OCI-LY7 (cell line): ENCODE results near the gene GNAZ. TPM values are rescaled to one million over a fixed set of nuclear protein-coding genes. Genes with fewer than 3 reads are reported as not detected.

Source experiments
- BruUV-seq: library from RNA; stranded (reverse); fragments of 400-500 nt; replicated peaks from 2 replicates; lab custom pipeline; 2021; lab: Mats Ljungman, UMichigan
- CTCF ChIA-PET: fragments of 300-600 bp; sonication (Branson Sonifier 250); formaldehyde crosslinking; loops from one replicate; lab custom pipeline; 2022; ENCODE audit warnings: antibody characterized with exemption; ENCODE audit not compliant: unreplicated experiment; lab: Charles Lee
- POLR2A ChIA-PET: fragments of 300-600 bp; sonication (Branson Sonifier 250); formaldehyde crosslinking; loops from one replicate; lab custom pipeline; 2022; ENCODE audit warnings: antibody characterized with exemption; lab: Charles Lee
- DNase-seq: peaks from one replicate; pipeline ENCODE4 v3.0.0-alpha.2; 2015; ENCODE audit warnings: low spot score
- H2AFZ ChIP-seq: fragments of 200-600 bp; sonication (generic), shearing (Covaris generic); 2 replicates; pipeline ENCODE4 v1.6.1; 2014; ENCODE audit warnings: mild to moderate bottlenecking, antibody characterized with exemption, low read length, moderate library complexity
- H3K27ac ChIP-seq: fragments of 200-600 bp; sonication (generic); 2 replicates; pipeline ENCODE4 v1.5.1; 2014; ENCODE audit warnings: mixed run types, low read depth, mild to moderate bottlenecking, moderate library complexity, low read length, inconsistent platforms; ENCODE audit not compliant: poor library complexity, severe bottlenecking
- H3K36me3 ChIP-seq: fragments of 200-600 bp; sonication (generic); 2 replicates; pipeline ENCODE4 v1.6.1; 2014; ENCODE audit warnings: mild to moderate bottlenecking, antibody characterized with exemption, low read length, moderate library complexity, mixed read lengths; ENCODE audit not compliant: insufficient read depth
- H3K4me1 ChIP-seq: fragments of 200-600 bp; sonication (generic); 2 replicates; pipeline ENCODE4 v1.5.1; 2014; ENCODE audit warnings: mild to moderate bottlenecking, low read length; ENCODE audit not compliant: insufficient read depth, poor library complexity, severe bottlenecking
- H3K4me2 ChIP-seq: fragments of 200-600 bp; sonication (generic); 2 replicates; pipeline ENCODE4 v1.6.1; 2014; ENCODE audit warnings: mild to moderate bottlenecking, low read length
- H3K4me3 ChIP-seq: fragments of 200-600 bp; sonication (generic); 2 replicates; pipeline ENCODE4 v1.5.1; 2014; ENCODE audit warnings: mild to moderate bottlenecking, low read depth, low read length; ENCODE audit not compliant: poor library complexity, severe bottlenecking
- H3K79me2 ChIP-seq: fragments of 200-600 bp; sonication (generic); 2 replicates; pipeline ENCODE4 v1.6.1; 2016; ENCODE audit warnings: low read depth, mild to moderate bottlenecking, low read length, moderate library complexity, mixed read lengths; ENCODE audit not compliant: insufficient read depth
- H3K9me2 ChIP-seq: fragments of 200-600 bp; sonication (generic); 2 replicates; pipeline ENCODE4 v1.6.1; 2016; ENCODE audit warnings: mild to moderate bottlenecking, low read length, mixed read lengths; ENCODE audit not compliant: insufficient read depth
- H3K9me3 ChIP-seq: fragments of 200-600 bp; sonication (generic); 2 replicates; pipeline ENCODE4 v1.6.1; 2014; ENCODE audit warnings: mild to moderate bottlenecking, mixed run types, low read length, mixed read lengths
- H4K20me1 ChIP-seq: fragments of 200-600 bp; sonication (generic); 2 replicates; pipeline ENCODE4 v1.6.1; 2014; ENCODE audit warnings: mild to moderate bottlenecking, antibody characterized with exemption, low read length, moderate library complexity, mixed read lengths; ENCODE audit not compliant: insufficient read depth
- EZH2phosphoT487 ChIP-seq: fragments of 200-600 bp; sonication (generic); IDR thresholded peaks from 2 replicates; pipeline ENCODE4 v1.6.1; 2018; ENCODE audit warnings: low read depth, borderline replicate concordance, mild to moderate bottlenecking, mixed run types, antibody characterized with exemption, low read length, moderate library complexity, mixed read lengths
- intact Hi-C: fragments of 100-400 bp; cut with micrococcal nuclease; formaldehyde crosslinking; loops from one replicate; pipeline ENCODE4 v1.10.0; 2022; ENCODE audit not compliant: unreplicated experiment
- total RNA-seq, 2 experiments: library from RNA; depleted of rRNA in 1 of 2; stranded (reverse); fragments of >200 nt in 1 of 2; shearing (Covaris generic) in 1 of 2; gene quantifications; 2 replicates each; pipeline ENCODE4 v1.2.3, GENCODE V29; 2014 to 2022
- TF ChIP-seq, protein P1 (sequence below): fragments of 200-600 bp; sonication (generic); conservative IDR thresholded peaks from 2 replicates; pipeline ENCODE4 v1.5.1; 2014; ENCODE audit warnings: mild to moderate bottlenecking, antibody characterized with exemption, low read length, moderate library complexity, mixed read lengths

Gene GNAZ
- total RNA-seq, 2 experiments from 2014 or later = 38.5 to 46.4 TPM

DNA sequence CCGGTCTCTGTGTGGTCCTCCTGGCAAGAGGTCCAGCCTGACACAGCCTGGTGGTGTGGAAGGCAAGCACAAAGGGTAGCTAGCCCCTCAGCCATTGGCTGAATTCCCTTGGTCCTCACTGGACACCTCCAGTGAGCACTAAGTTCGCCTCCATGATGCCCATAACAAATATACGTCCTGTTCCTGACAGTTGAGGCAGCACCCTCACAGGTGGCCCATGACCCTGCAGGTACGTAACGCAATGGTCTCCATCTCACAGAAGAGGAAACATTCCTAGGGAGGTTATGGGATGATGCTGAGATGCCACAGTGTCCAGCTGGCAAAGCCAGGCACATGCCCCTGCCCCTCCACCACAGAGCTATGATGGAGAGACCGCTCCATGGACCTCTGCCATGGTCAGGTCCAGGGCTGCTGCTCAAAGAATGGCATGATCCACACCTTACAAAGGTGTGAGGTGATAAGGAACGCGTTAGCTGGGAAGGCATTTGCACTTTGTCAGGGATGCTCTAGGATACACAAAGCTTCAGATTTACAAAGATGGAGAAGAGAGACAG is 1.4 kb upstream of the GNAZ start:
- Histone ChIP-seq H2AFZ (no peak overlapping the region), H3K9me3 (no peaks in the 10 kb centered on the region), H3K27ac (no peak overlapping the region), H3K9me2 (no peaks in the 10 kb centered on the region), H3K4me3 (no peak overlapping the region), H3K4me1 (peaks cover 76% of the 10 kb centered on the region), H3K4me2 (peak overlapping the region; percentile 78; the same call in 1 of the 2 replicates), H4K20me1 (no peaks in the 10 kb centered on the region), H3K36me3 (peaks cover 11% of the 10 kb centered on the region), H3K79me2 (peaks cover 21% of the 10 kb centered on the region)
- CTCF ChIA-PET = no interaction called here
- BruUV-seq = no TSS peak
- no peak for DNase-seq
- POLR2A ChIA-PET = interaction anchor here (0.8 kb wide), 1 partner anchor 33 kb away, joined by 5 read pairs; no protein-coding TSS in a partner anchor
- intact Hi-C loops = no loop called here
- TF ChIP-seq EZH2phosphoT487 = no peak

DNA sequence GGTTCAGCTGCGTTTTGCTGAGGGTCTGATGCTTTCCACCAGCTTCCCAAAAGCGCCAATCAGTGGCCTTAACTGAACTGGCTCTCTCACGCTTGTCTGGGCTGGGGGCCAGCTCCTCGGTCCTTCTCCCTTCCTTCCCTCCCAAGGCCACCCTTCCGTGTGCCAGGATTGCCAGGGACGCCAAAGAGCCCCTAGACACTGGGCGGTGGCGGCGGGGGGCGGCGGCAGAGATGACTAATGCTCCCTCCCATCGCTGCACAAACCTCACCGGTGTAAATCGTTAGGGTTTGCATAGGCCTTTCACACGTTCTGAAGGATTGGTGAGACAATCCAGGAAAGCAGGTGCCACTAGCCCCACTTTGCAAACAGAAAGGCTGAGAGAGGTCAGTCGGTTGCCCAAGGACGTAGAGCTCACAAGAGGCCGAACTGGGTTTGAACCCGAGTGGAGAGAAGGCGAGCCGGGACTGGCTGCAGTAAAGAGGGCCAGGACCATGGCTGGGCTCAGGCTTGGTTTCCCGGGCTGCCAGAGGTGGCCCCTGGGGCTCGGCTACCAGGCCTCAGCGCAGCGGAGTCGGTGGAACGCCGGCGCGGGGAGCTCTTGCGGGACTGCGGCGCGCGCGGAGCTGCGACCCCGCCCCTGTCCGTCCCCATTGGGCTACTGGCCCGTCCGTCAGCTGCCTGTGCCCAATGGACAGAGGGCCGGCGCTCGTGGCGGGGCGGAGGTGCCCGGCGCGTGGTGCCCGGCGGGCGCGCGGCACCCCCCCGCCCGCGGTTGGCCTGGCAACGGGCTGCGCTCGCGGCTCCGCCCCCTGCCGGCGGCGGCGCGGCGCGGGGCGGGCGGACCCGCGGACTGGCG is 589 bp upstream of the GNAZ start:
- Histone ChIP-seq H3K4me1 (peaks cover 81% of the 10 kb centered on the region), H2AFZ (peak overlapping the region; percentile 60; the same call in 1 of the 2 replicates), H3K9me2 (no peaks in the 10 kb centered on the region), H3K36me3 (peaks cover 16% of the 10 kb centered on the region), H3K4me2 (peak overlapping the region; percentile 78), H3K4me3 (peak overlapping the region; percentile 62), H3K9me3 (no peaks in the 10 kb centered on the region), H3K27ac (no peak overlapping the region), H4K20me1 (no peaks in the 10 kb centered on the region), H3K79me2 (peaks cover 21% of the 10 kb centered on the region)
- CTCF ChIA-PET = no interaction called here
- TF ChIP-seq, protein P1, sequence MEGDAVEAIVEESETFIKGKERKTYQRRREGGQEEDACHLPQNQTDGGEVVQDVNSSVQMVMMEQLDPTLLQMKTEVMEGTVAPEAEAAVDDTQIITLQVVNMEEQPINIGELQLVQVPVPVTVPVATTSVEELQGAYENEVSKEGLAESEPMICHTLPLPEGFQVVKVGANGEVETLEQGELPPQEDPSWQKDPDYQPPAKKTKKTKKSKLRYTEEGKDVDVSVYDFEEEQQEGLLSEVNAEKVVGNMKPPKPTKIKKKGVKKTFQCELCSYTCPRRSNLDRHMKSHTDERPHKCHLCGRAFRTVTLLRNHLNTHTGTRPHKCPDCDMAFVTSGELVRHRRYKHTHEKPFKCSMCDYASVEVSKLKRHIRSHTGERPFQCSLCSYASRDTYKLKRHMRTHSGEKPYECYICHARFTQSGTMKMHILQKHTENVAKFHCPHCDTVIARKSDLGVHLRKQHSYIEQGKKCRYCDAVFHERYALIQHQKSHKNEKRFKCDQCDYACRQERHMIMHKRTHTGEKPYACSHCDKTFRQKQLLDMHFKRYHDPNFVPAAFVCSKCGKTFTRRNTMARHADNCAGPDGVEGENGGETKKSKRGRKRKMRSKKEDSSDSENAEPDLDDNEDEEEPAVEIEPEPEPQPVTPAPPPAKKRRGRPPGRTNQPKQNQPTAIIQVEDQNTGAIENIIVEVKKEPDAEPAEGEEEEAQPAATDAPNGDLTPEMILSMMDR = no peak
- no peak for TF ChIP-seq EZH2phosphoT487
- POLR2A ChIA-PET = interaction anchor here (0.8 to 1.1 kb wide), 2 partner anchors 33 to 34 kb away, joined by 3 to 5 read pairs; no protein-coding TSS in a partner anchor
- no TSS peak for BruUV-seq
- intact Hi-C loops = loop anchor here (2.0 kb wide), 2 partner anchors 33 to 111 kb away; no protein-coding TSS in a partner anchor
- DNase-seq = peak; percentile 93

DNA sequence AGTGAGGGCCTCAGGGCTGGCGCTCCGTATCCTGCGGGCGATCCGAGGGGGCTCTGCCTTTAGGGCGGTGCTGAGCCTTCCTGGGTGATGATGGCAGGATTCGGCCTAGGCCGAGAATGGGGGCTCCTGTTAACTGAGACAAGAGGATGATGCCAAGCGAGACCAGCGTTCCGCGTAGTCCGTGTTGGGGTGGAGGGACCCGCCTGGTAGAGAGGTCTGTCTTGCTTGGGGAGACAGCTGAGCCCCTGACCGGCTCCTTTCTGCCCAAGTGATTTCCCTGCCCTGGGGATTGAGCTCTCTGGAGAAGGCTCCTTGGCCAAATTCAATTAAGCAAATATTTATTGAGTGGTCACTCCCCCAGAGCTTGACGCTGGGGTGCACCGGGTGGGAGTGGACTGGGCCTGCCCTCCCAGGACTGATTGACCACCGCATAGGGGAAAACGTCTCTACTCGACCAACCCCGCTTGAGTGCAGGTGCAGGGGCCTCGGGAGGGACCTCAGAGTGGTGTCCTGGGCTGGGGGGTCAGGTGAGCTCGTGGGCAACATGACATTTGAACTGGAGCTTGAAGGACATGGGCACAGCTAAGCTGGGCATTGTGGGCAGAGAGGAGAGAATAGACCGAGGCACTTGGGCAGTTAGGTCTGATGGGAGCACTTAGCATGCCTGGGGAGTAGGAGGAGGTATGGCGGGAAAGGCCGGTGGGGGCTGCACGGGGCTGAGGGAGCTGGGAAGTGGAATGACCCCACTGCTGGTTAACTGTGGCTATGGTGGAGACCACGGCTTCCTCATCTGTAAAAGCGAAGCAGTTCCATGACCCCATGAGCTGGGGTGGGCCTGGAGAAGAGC is 1.1 kb downstream of the GNAZ start:
- H3K9me2 ChIP-seq = no peaks in the 10 kb centered on the region
- H3K79me2 ChIP-seq = peaks cover 21% of the 10 kb centered on the region
- H2AFZ ChIP-seq = no peak overlapping the region
- no peak for TF ChIP-seq EZH2phosphoT487
- H3K9me3 ChIP-seq = no peaks in the 10 kb centered on the region
- peak overlapping the region; percentile 25 for H3K27ac ChIP-seq
- CTCF ChIA-PET = interaction anchor here (0.6 kb wide), 2 partner anchors 14 to 41 kb away, joined by 3 to 6 read pairs; no protein-coding TSS in a partner anchor
- H3K36me3 ChIP-seq = peaks cover 31% of the 10 kb centered on the region
- H3K4me1 ChIP-seq = peaks cover 72% of the 10 kb centered on the region
- no peaks in the 10 kb centered on the region for H4K20me1 ChIP-seq
- peak overlapping the region; percentile 96 for H3K4me3 ChIP-seq
- no peak for DNase-seq
- POLR2A ChIA-PET = interaction anchor here (0.5 to 1.2 kb wide), 3 partner anchors 35 to 1323 kb away, joined by 3 read pairs; partner anchors contain the start of gene RAB36
- no TSS peak for BruUV-seq
- H3K4me2 ChIP-seq = peak overlapping the region; percentile 88
- intact Hi-C loops = loop anchor here (2.0 kb wide), 2 partner anchors 35 to 113 kb away; no protein-coding TSS in a partner anchor
